GM18909 (cell line): ENCODE measurements around the gene SDC1.

Experiments
- ATAC-seq: cut with Tn5 transposase; IDR thresholded peaks from one replicate; pipeline ENCODE4 v1.9.1; 2021; ENCODE audit warnings: mild to moderate bottlenecking; ENCODE audit not compliant: unreplicated experiment, poor library complexity

Gene SDC1

GRCh38 chr2:20173496-20174402, 51.2 kb downstream of the SDC1 start:
- no peak for ATAC-seq

GRCh38 chr2:20173064-20173463, 51.9 kb downstream of the SDC1 start:
- no peak for ATAC-seq

DNA sequence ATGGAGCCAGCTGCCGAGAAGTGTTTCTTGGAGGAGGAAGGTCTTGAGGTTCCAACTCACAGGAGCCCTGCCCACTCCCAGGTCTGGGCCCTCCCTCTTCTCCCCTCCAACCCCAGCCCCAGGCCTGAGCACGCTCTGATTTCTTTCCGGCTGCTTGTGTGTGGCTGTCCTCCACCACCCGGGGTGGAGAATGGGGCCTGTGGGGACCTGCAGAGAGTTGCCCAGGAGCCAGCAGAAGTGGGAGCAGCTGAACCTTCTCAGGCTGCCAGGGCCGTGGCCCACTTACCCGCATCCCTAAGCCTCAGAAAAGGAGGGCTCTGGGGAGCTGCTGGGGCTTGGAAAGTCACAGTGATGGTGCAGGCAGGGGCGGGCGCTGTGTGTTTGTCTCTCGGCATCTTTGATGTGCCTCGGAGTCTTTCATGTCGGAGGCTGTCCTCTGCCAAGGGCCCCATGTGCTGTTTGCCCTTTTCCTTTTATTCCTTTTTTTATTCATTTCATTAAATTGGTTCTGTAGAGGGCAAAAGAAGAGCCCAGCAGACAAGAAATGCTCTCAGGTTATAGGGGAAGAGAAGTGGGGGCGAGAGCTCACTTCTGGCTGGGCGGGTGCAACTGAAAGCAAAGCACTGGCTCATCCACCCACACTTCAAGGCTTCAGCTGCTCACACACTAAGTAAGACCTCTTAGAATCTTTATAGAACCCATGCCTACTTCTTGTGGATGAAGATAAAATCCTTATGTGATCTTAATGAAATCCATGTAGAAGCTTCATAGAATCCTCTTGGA, 52.5 kb downstream of the SDC1 start:
- ATAC-seq = no peak

- no peak for ATAC-seq
Observed at GRCh38 chr2:20171445-20171977, 53.4 kb downstream of the SDC1 start.

DNA sequence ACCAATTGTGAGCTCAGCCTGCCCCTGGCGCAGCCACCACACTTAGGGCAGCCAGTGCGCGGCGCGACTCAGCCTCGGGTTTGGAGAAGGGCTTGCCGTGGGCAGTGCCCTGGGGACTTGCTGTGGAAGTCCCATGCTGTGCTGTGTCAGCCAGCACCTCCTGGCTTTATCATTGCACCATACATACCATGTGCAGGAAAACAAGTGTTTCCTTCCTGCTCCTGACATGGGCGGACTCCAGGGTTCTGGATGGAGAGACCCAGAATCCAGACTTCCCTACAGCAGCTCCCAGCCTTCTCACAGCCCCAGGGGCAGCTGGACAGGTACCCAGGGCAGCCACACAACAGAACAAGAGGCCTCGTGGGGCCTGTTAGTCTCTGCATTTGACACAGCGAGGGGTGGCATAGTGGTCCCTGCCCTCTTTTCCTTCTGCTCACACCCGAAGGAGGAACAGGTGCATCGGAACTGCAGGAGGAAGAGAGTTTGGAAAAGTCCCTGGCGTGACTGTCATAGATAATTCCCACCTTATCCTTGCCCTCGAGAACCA, 54.2 kb downstream of the SDC1 start:
- no peak for ATAC-seq

DNA sequence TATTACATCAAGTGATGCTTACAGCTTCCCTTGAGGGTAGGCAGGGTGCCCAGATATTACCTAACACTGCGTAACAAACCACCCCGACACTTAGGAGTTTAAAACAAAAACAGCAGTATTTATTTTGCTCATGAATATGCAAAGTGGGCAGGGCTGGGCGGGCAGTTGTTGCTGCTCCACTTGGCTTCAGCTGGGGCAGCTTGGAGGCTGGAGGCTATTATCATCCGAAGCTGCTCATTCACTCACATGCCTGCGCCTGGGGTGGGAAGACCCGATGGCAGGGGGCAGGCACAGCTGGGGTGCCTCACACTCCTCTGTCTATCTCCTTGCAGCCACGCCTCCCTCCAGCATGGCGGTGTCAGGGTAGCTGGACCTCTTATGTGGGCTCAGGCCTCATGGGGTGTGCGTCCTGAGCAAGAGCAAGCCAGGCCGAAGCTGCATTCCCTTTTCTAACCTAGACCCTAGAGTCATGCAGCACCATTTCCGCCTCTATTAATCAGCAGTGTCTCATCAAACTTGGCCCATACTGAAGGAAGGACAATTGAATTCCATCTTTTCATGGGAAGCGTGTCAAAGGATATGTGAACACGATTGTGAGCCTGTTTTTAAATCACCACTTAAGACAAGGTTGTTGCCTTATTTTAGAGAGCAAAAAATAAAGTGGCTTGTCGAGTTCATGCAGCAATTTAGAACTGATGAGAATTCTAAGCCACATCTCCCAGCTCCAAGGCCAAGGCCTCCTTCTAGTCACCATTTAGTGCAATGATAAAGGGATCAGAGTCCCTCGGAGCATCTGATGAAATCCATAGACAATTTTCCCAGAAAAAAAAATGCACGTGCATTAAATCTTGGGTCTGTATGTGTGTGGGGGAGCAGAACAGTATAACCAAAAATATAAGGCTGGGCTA, 54.9 kb downstream of the SDC1 start:
- no peak for ATAC-seq

GRCh38 chr2:20168727-20169696, 55.9 kb downstream of the SDC1 start:
- ATAC-seq = no peak

- ATAC-seq = no peak
Observed at GRCh38 chr2:20168048-20168726, 56.7 kb downstream of the SDC1 start.

- ATAC-seq = no peak
Observed at GRCh38 chr2:20167356-20167755, 57.6 kb downstream of the SDC1 start.

- no peak for ATAC-seq
Observed at GRCh38 chr2:20165677-20166509, 59.0 kb downstream of the SDC1 start.

DNA sequence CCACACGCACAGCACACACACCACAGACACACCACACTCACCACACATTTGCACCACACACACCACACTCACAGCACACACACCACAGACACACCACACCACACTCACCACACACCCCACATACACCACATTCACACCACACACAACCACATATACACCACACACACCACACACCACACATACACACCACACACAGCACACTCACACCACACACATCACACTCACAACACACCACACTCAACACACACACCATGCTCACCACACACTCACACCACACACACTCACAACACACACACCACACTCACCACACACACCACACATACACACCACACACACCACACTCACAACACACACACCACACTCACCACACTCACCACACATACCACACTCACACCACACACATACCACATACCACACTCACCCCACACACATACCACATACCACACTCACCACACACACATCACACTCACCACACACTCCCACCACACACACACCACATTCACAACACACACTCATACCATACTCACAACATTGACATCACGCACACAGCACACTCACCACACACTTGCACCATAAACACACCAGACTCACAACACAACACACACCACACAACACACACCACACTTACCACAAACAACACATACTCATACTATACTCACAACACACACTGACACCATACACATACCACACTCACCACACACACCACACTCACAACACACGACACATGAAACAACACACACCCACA, 60.0 kb downstream of the SDC1 start:
- no peak for ATAC-seq

GRCh38 chr2:20164061-20164733, 60.7 kb downstream of the SDC1 start:
- ATAC-seq = no peak

GRCh38 chr2:20159411-20160070, 65.4 kb downstream of the SDC1 start:
- no peak for ATAC-seq

DNA sequence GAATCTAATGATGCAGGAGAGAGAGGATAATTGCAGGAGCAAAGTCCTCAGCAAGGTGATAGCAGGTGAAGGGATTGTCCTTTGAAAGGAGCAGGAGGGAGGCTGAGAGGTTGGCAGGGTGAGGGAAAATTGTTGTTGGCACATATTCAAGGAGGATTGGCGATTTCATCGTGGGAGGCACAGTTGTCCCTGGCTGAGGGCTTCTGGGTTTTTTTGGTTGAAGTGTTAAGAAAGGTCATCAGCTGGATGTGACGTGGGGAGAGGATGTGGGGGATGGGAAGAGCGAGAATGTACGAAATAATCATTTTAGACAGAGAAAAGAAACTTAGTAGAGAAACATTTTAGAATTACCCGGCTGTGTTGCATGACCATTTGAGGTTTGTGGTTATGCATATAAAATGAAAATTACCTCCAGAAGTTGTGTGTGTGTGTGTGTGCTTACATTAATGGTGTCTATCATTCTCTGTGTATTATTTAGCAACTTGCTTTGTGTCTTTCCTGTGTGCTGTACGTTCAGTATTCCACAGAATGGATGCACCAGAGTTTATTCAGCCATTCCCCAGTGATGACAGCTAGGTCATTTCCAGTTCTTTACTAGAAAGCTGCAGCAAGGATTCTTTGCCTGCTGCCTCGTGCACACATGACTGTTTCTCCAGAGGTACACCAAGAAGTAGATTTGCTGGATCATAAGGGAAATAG, 67.6 kb downstream of the SDC1 start:
- no peak for ATAC-seq

GRCh38 chr2:20156836-20157192, 68.1 kb downstream of the SDC1 start:
- ATAC-seq = no peak
